D721Med (cell line): ENCODE results near the gene KLRC1.
"Not testable (repeated sequence)": the region's sequence is repeated elsewhere in the genome, so short reads cannot be mapped to it uniquely, and the experiment has no call there.

Experiments
- DNase-seq: peaks from one replicate; pipeline ENCODE4 v3.0.0; 2011; ENCODE audit warnings: low spot score; ENCODE audit not compliant: insufficient read length
- FAIRE-seq: peaks from 2 replicates; lab custom pipeline; 2011; peaks lifted over from hg19 to GRCh38; lab: Jason Lieb, UNC
- TF ChIP-seq, protein P1 (sequence below): IDR thresholded peaks from 2 replicates; pipeline ENCODE4 v1.5.1; 2012; ENCODE audit warnings: mild to moderate bottlenecking, control low read depth; ENCODE audit not compliant: insufficient read depth; ENCODE audit errors: missing control alignments

KLRC1 gene

DNA sequence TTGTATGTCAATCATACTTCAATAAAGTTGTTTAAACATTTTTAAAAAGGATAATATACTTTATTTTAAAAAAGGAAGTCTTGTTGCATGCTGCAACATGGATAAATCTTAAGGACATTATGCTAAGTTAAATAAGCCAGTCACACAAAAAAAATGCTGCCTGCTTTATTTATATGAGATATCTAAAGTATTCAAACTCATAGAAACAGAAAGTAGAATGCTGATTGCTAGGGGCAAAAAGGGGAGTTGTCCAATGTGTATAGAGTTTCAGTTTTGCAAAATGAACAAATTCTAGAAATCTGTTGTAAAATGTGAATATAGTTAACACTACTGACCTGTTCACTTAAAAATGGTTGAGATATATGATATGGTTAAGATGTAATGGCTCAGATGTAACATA is 52.3 kb downstream of the KLRC1 start:
- no peak for DNase-seq
- TF ChIP-seq, protein P1, sequence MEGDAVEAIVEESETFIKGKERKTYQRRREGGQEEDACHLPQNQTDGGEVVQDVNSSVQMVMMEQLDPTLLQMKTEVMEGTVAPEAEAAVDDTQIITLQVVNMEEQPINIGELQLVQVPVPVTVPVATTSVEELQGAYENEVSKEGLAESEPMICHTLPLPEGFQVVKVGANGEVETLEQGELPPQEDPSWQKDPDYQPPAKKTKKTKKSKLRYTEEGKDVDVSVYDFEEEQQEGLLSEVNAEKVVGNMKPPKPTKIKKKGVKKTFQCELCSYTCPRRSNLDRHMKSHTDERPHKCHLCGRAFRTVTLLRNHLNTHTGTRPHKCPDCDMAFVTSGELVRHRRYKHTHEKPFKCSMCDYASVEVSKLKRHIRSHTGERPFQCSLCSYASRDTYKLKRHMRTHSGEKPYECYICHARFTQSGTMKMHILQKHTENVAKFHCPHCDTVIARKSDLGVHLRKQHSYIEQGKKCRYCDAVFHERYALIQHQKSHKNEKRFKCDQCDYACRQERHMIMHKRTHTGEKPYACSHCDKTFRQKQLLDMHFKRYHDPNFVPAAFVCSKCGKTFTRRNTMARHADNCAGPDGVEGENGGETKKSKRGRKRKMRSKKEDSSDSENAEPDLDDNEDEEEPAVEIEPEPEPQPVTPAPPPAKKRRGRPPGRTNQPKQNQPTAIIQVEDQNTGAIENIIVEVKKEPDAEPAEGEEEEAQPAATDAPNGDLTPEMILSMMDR, result no peak
- FAIRE-seq, result no peak

GRCh38 chr12:10398168-10398567 is 55.0 kb downstream of the KLRC1 start:
- TF ChIP-seq, protein P1, result no peak
- FAIRE-seq (no peak), DNase-seq (no peak)

DNA sequence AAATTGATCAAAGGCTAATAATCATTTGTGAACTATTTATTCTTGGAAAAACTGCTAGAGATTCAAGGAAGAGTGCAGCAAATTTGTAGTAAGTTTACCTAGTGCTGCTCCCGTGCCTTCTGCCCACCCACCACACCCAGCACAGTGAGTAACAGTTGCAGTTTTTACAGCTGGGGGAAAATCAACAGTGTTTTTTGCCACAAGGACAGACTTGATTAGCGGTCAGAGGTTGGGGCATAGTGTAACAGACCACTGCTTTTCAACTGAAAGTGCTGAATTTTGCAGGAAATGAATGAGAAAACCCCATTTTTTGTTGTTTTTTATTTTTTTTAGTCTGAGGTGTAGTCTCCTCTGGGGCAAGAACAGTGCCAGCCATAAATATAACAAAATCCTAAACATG is 55.9 kb downstream of the KLRC1 start:
- FAIRE-seq (no peak), DNase-seq (no peak)
- TF ChIP-seq, protein P1, result no peak

GRCh38 chr12:10396176-10396575 is 57.0 kb downstream of the KLRC1 start:
- not testable (repeated sequence) for FAIRE-seq, DNase-seq
